K562 (cell line): ENCODE data around the gene PPP1R12C. TPM values are rescaled to one million over a fixed set of nuclear protein-coding genes. Genes with fewer than 3 reads are reported as not detected.
"Not testable (repeated sequence)": the region's sequence is repeated elsewhere in the genome, so short reads cannot be mapped to it uniquely, and the experiment has no call there.

Source experiments
- ATAC-seq: fragments of 200-7000 bp; cut with Tn5 transposase; 3 replicates; pipeline ENCODE4 v1.9.1; 2020; ENCODE audit warnings: moderate library complexity
- BruUV-seq: library from RNA; stranded (reverse); fragments of 400-500 nt; replicated peaks from 2 replicates; lab custom pipeline; 2021; lab: Mats Ljungman, UMichigan
- CTCF ChIA-PET: fragments of 300-600 bp; formaldehyde crosslinking; extraction: SDS; loops from one replicate; lab custom pipeline; 2021; ENCODE audit warnings: low intra/inter-chr PET ratio; lab: Yijun Ruan, JAX
- POLR2A ChIA-PET: fragments of 300-600, 350-650 bp; sonication (Branson Sonifier 250); formaldehyde crosslinking; extraction: SDS; loops from one replicate; lab custom pipeline; 2021; ENCODE audit warnings: antibody characterized with exemption, inconsistent platforms; lab: Yijun Ruan, JAX
- DNase-seq, 4 experiments: peaks; one replicate each; pipeline versions ENCODE4 v3.0.0 to v3.0.0-alpha.2; 2011 to 2018; ENCODE audit warnings: low spot score in 3 of 4, mixed read lengths in 3 of 4; ENCODE audit errors: extremely low read depth in 1 of 4
- FAIRE-seq: peaks from 2 replicates; lab custom pipeline; 2011; peaks lifted over from hg19 to GRCh38; lab: Jason Lieb, UNC
- H2AFZ ChIP-seq: 2 replicates; pipeline ENCODE4 v1.6.0; 2011; ENCODE audit warnings: low read depth, low read length, control low read depth, inconsistent platforms
- H3K27ac ChIP-seq: fragments of 200-600 bp; 3 replicates; pipeline ENCODE4 v1.8.0; 2011; ENCODE audit warnings: low read depth, mild to moderate bottlenecking, control low read depth, inconsistent platforms, low read length, moderate library complexity, mixed read lengths; ENCODE audit errors: extremely low read depth
- H3K27me3 ChIP-seq, 2 experiments: fragments of 300-600 bp in 1 of 2; 2 replicates in 1 of 2; 3 replicates in 1 of 2; pipeline versions ENCODE4 v1.6.0 to v1.8.0; 2011; ENCODE audit warnings: inconsistent platforms in 2 of 2, low read length in 2 of 2, mild to moderate bottlenecking in 1 of 2, mixed read lengths in 1 of 2, moderate library complexity in 1 of 2; ENCODE audit not compliant: control insufficient read depth in 2 of 2, insufficient read depth in 2 of 2
- H3K36me3 ChIP-seq: fragments of 300-600 bp; 3 replicates; pipeline ENCODE4 v1.8.0; 2011; ENCODE audit warnings: mild to moderate bottlenecking, low read length, inconsistent platforms; ENCODE audit not compliant: control insufficient read depth, insufficient read depth
- H3K4me1 ChIP-seq, 2 experiments: fragments of 200-600 bp in 1 of 2; replicated peaks in 1 of 2; 2 replicates in 1 of 2; 3 replicates in 1 of 2; pipeline versions ENCODE4 v1.5.1 to v1.8.0; 2011; ENCODE audit warnings: inconsistent platforms in 2 of 2, low read length in 2 of 2, mild to moderate bottlenecking in 1 of 2, mixed read lengths in 1 of 2, moderate library complexity in 1 of 2; ENCODE audit not compliant: control insufficient read depth in 2 of 2, insufficient read depth in 2 of 2
- H3K4me2 ChIP-seq: 2 replicates; pipeline ENCODE4 v1.6.1; 2011; ENCODE audit warnings: low read length, control low read depth, inconsistent platforms, mixed read lengths; ENCODE audit not compliant: insufficient read depth
- H3K4me3 ChIP-seq: fragments of 200-600 bp; sonication (generic), shearing (Covaris generic); 2 replicates; pipeline ENCODE4 v1.5.1; 2016; ENCODE audit warnings: control low read depth, inconsistent platforms
- H3K79me2 ChIP-seq: fragments of 200-600 bp; 3 replicates; pipeline ENCODE4 v1.8.0; 2011; ENCODE audit warnings: low read length, inconsistent platforms; ENCODE audit not compliant: control insufficient read depth, insufficient read depth
- H3K9ac ChIP-seq, 2 experiments: 2 replicates each; pipeline versions ENCODE4 v1.6.0 to v1.6.1; 2011; ENCODE audit warnings: low read depth in 2 of 2, low read length in 2 of 2, control low read depth in 1 of 2, inconsistent platforms in 1 of 2, mild to moderate bottlenecking in 1 of 2, mixed read lengths in 1 of 2; ENCODE audit not compliant: insufficient read depth in 1 of 2
- H3K9me1 ChIP-seq: one replicate; pipeline ENCODE4 v1.6.0; 2011; ENCODE audit warnings: inconsistent platforms, mild to moderate bottlenecking, low read length, moderate library complexity; ENCODE audit not compliant: control insufficient read depth, insufficient read depth
- H3K9me3 ChIP-seq: replicated peaks from 2 replicates; pipeline ENCODE4 v1.5.1; 2011; ENCODE audit warnings: low read depth, low read length, inconsistent platforms; ENCODE audit not compliant: control insufficient read depth, insufficient read depth
- H4K20me1 ChIP-seq: replicated peaks from 2 replicates; pipeline ENCODE4 v1.6.1; 2011; ENCODE audit warnings: low read length, inconsistent platforms, mixed read lengths; ENCODE audit not compliant: control insufficient read depth, insufficient read depth
- CREM ChIP-seq: IDR thresholded peaks from 2 replicates; pipeline ENCODE4 v1.6.1; 2014; ENCODE audit warnings: antibody characterized with exemption, low read depth
- ETV5 ChIP-seq: sonication (generic); formaldehyde crosslinking; IDR thresholded peaks from 2 replicates; pipeline ENCODE4 v1.4.0; 2020; ENCODE audit warnings: low read depth, mild to moderate bottlenecking, missing genetic modification reagents
- POLR2G ChIP-seq: fragments of 200-400 bp; formaldehyde crosslinking; IDR thresholded peaks from 2 replicates; pipeline ENCODE4 v1.6.1; 2017; ENCODE audit warnings: low read depth, mild to moderate bottlenecking, antibody characterized with exemption, low read length, moderate library complexity
- SPI1 ChIP-seq: IDR thresholded peaks from 2 replicates; pipeline ENCODE4 v1.6.1; 2011; ENCODE audit warnings: low read depth, low read length, control low read depth, borderline replicate concordance
- TBP ChIP-seq: optimal IDR thresholded peaks from 2 replicates; pipeline ENCODE3; 2011; ENCODE audit warnings: low read depth, low read length, improper control_type of control experiment
- YY1 ChIP-seq, 3 experiments: IDR thresholded peaks; 2 replicates each; pipeline ENCODE4 v1.6.1; 2011; ENCODE audit warnings: low read length in 2 of 3, mild to moderate bottlenecking in 2 of 3, moderate library complexity in 2 of 3, borderline replicate concordance in 1 of 3, control low read depth in 1 of 3, low read depth in 1 of 3; ENCODE audit not compliant: insufficient read depth in 3 of 3, insufficient replicate concordance in 2 of 3, control insufficient read depth in 1 of 3, insufficient read length in 1 of 3; ENCODE audit errors: extremely low read depth in 1 of 3
- ZNF263 ChIP-seq: sonication (generic); formaldehyde crosslinking; IDR thresholded peaks from 2 replicates; pipeline ENCODE4 v1.8.0; 2022; ENCODE audit warnings: mild to moderate bottlenecking, missing genetic modification reagents, borderline replicate concordance
- ZNF398 ChIP-seq: fragments of 250-450 bp; sonication (Bioruptor Pico); IDR thresholded peaks from 2 replicates; pipeline ENCODE4 v1.8.0; 2021; ENCODE audit warnings: moderate library complexity, mild to moderate bottlenecking, inconsistent platforms
- WGBS: fragments of 100-300 bp; shearing (Covaris generic); methylation state at CpG from one replicate; pipeline ENCODE4 v1.1.6; 2016; ENCODE audit warnings: low coverage, mixed read lengths; ENCODE audit not compliant: insufficient coverage; ENCODE audit errors: missing lambda C conversion rate; 5-methylcytosine and 5-hydroxymethylcytosine counted together
- in situ Hi-C: fragments of 300-500 bp; cut with MboI; formaldehyde crosslinking; loops from 4 replicates; pipeline ENCODE4 v1.15.0; 2018; ENCODE audit warnings: inconsistent platforms, mixed read lengths
- intact Hi-C: fragments of 100-400 bp; cut with micrococcal nuclease; formaldehyde crosslinking; loops from 2 replicates; pipeline ENCODE4 v1.14.2; 2022
- polyA plus RNA-seq, 8 experiments: library from polyadenylated mRNA; depleted of rRNA in 4 of 8; stranded (reverse) in 5 of 8; unstranded in 3 of 8; fragments of >200 nt; fragmentation: Nextera tagmentation in 2 of 8; fragmentation: Illumina TruSeq in 1 of 8; extraction: Ambion mirVana in 2 of 8; extraction: Trizol in 1 of 8; gene quantifications; 2 replicates each; pipeline versions ENCODE4 v1.2.1 to v1.2.3, GENCODE V29; 2011 to 2014; ENCODE audit warnings: inconsistent platforms in 1 of 8, missing spikeins in 1 of 8
- total RNA-seq, 7 experiments: library from RNA; depleted of rRNA in 6 of 7; stranded (reverse); fragments of >200 nt in 6 of 7; fragmentation: Illumina TruSeq in 2 of 7; extraction: Trizol in 2 of 7; gene quantifications; 2 replicates each; pipeline versions ENCODE4 v1.2.1 to v1.2.3, GENCODE V29; 2011 to 2021; ENCODE audit warnings: low replicate concordance in 1 of 7

Gene PPP1R12C
- total and polyA plus RNA-seq, 9 of the 15 experiments (the other 6 are each of a cell fraction or from before 2014, with no cell fraction given) = 1.8 to 136 (median 33.7) TPM

DNA sequence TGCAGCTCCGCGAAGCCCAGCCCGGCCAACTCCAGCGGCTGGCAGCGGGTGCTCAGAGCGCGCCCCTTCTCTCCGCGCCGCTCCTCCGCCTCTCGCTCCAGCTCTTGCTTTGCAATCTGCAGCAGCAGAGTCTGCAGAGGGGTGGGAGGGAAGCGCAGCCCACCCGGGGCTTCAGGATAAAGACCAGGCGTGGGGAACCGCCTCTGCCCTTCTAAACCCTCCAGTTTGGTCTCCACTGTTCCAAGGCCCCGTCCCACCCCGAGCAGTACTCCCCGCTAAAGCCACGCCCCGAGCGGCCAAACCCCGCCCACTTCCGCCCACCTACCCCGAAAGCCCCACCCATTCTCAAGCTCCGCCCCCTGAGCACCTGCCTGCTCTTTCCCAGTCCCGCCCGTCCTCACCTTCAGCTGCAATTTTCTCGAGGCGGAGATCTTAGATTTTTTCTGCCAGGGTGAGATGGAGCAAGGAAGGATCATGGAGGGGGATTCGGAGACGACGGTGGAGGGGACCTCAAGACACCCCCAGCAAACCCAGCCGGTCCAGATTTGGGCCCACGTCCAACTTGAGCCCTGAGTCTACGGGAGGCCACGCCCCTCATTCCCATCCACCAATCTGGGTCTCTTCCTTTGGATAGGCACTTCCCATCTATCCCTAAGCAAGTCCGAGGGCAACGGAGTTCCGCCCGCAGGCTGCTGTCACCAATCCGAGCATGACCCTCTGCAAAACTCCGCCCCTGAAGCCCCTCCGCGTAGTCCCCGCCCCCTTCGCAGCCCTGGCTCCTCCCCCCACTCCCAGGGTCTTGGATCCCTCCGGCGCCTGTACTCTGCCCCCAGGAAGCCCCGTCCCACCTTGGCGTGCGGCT, 39.0 kb upstream of the PPP1R12C start (continued):
- TF ChIP-seq TBP = peak; percentile 28
- TF ChIP-seq POLR2G = peak; percentile 54
- 0 out of 2 replicates have a peak, but pooled peaks have one; percentile 8 for TF ChIP-seq CREM
- peak; percentile 76; the same call in 1 of the 2 replicates for TF ChIP-seq SPI1
- no peak for TF ChIP-seq ZNF398

DNA sequence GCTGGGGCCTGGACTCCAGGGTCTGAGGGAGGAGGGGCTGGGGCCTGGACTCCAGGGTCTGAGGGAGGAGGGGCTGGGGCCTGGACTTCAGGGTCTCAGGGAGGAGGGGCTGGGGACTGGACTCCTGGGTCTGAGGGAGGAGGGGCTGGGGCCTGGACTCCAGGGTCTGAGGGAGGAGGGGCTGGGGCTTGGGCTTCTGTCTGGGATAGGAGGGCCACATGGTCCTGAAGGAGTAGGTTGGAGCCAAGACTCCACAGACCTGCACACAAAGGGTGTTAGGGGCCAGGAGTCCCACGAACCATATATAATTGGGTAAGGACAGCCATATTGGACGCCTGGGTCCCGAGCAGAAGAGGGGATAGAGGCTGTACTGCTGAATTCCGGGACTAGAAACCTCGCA, 38.3 kb upstream of the PPP1R12C start:
- not testable (repeated sequence) for H4K20me1 ChIP-seq, DNase-seq, H3K9me1 ChIP-seq, ATAC-seq, H3K27me3 ChIP-seq, H3K9me3 ChIP-seq, FAIRE-seq
- CTCF ChIA-PET = interaction anchor here (1.2 kb wide), 1 partner anchor 9 kb away, joined by 4 read pairs; no protein-coding TSS in a partner anchor
- intact Hi-C loops = loop anchor here (10.0 kb wide), 1 partner anchor 349 kb away; no protein-coding TSS in a partner anchor
- peak overlapping the region; percentile 63 for H2AFZ ChIP-seq
- peak overlapping the region; percentile 69 for H3K27ac ChIP-seq
- WGBS = 6% methylated on average over 5 of the region's 5 CpGs
- TF ChIP-seq ETV5 (CRISPR knock-in tag) = 0 out of 2 replicates have a peak, but pooled peaks have one; percentile 6
- TF ChIP-seq ZNF263 (CRISPR knock-in tag) = 0 out of 2 replicates have a peak, but pooled peaks have one; percentile 14
- TF ChIP-seq YY1 (IDR thresholded peaks at IDR 0.05; ENCODE audit: borderline replicate concordance in 1 of 3, control insufficient read depth in 1 of 3, extremely low read depth in 1 of 3, insufficient read depth in 3 of 3, insufficient read length in 1 of 3, insufficient replicate concordance in 2 of 3, low read depth in 1 of 3, low read length in 2 of 3) = peak in 1 of 3 experiments; percentile 53
- H3K79me2 ChIP-seq = peaks cover 14% of the 10 kb centered on the region
- H3K4me3 ChIP-seq = peak overlapping the region; percentile 56
- POLR2A ChIA-PET = interaction anchor here (0.5 to 1.3 kb wide), 4 partner anchors 9 to 342 kb away, joined by 3 to 7 read pairs (median 3); no protein-coding TSS in a partner anchor
- H3K9ac ChIP-seq = peak overlapping the region; percentile 67 to 94
- BruUV-seq = TSS peak; percentile 40
- H3K4me2 ChIP-seq = peak overlapping the region; percentile 77
- in situ Hi-C loops = loop anchor here (25.0 kb wide), 1 partner anchor 982 kb away; the partner anchor contains the start of gene ZNF444
- H3K4me1 ChIP-seq = peaks cover 40 to 64% of the 10 kb centered on the region in 2 experiments
- H3K36me3 ChIP-seq = peaks cover 18% of the 10 kb centered on the region; the same call in 2 of the 3 replicates
